Skeletal muscle tissue (tissue), 4 donors: ENCODE measurements around the gene PTBP2. TPM values are rescaled to one million over a fixed set of nuclear protein-coding genes. Genes with fewer than 3 reads are reported as not detected.
"Not testable (repeated sequence)": the region's sequence is repeated elsewhere in the genome, so short reads cannot be mapped to it uniquely, and the experiment has no call there.

Experiments
- H3K27ac ChIP-seq: one replicate; pipeline ENCODE4 v1.7.0; 2013; ENCODE audit warnings: mild to moderate bottlenecking, low read depth, low read length, inconsistent platforms
- H3K27me3 ChIP-seq, 3 donors: one replicate each; pipeline ENCODE4 v1.7.0; 2013; ENCODE audit warnings: low read length in 3 of 3; ENCODE audit not compliant: control insufficient read depth in 3 of 3, insufficient read depth in 3 of 3
- H3K36me3 ChIP-seq, 3 donors: one replicate each; pipeline ENCODE4 v1.7.0; 2013; ENCODE audit warnings: low read length in 3 of 3; ENCODE audit not compliant: control insufficient read depth in 3 of 3, insufficient read depth in 3 of 3
- H3K4me1 ChIP-seq, 3 donors: one replicate each; pipeline ENCODE4 v1.7.0; 2013; ENCODE audit warnings: low read length in 3 of 3, mild to moderate bottlenecking in 3 of 3; ENCODE audit not compliant: control insufficient read depth in 3 of 3, insufficient read depth in 3 of 3
- H3K4me3 ChIP-seq, 3 donors: one replicate each; pipeline ENCODE4 v1.7.0; 2013; ENCODE audit warnings: low read length in 3 of 3
- H3K9ac ChIP-seq, 3 donors: one replicate each; pipeline ENCODE4 v1.7.0; 2013; ENCODE audit warnings: low read length in 3 of 3, mild to moderate bottlenecking in 3 of 3, moderate library complexity in 2 of 3, low read depth in 1 of 3
- H3K9me3 ChIP-seq, 3 donors: one replicate each; pipeline ENCODE4 v1.7.0; 2013; ENCODE audit warnings: low read length in 3 of 3; ENCODE audit not compliant: control insufficient read depth in 3 of 3
- total RNA-seq: library from RNA; depleted of rRNA; stranded (reverse); fragments of >200 nt; gene quantifications from one replicate; pipeline ENCODE4 v1.2.3, GENCODE V29; 2014
- donor health status: Osteomylitis.

PTBP2 gene
- total RNA-seq, 1 donor from 2014 or later = 38.6 TPM

DNA sequence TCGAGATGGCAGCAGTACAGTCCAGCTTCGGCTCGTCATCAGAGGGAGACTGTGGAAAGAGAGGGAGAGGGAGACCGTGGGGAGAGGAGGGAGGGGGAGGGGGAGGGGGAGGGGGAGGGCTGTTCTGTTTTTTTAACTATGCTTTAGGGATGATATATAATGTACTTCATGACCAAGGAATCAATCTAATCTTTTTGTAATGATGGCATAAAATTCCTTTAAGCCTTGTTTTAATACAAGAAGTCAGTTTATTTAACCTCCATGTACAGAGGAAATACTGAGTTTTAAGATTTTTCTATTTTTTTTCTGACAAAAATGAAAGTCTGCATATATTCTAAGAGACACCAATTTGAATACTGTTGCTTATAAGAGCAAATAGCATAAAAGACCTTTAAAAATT, 41.9 kb downstream of the PTBP2 start:
- H3K27ac ChIP-seq = no peak overlapping the region
- H3K4me3 ChIP-seq = no peak overlapping the region
- no peaks in the 10 kb centered on the region for H3K4me1 ChIP-seq
- H3K27me3 ChIP-seq = no peaks in the 10 kb centered on the region
- H3K9ac ChIP-seq = no peak overlapping the region
- peaks cover 0 to 3% (median 0%) of the 10 kb centered on the region in 3 donors for H3K36me3 ChIP-seq
- H3K9me3 ChIP-seq = no peaks in the 10 kb centered on the region

GRCh38 chr1:96764469-96764868, 42.9 kb downstream of the PTBP2 start:
- H3K27me3 ChIP-seq = no peaks in the 10 kb centered on the region

DNA sequence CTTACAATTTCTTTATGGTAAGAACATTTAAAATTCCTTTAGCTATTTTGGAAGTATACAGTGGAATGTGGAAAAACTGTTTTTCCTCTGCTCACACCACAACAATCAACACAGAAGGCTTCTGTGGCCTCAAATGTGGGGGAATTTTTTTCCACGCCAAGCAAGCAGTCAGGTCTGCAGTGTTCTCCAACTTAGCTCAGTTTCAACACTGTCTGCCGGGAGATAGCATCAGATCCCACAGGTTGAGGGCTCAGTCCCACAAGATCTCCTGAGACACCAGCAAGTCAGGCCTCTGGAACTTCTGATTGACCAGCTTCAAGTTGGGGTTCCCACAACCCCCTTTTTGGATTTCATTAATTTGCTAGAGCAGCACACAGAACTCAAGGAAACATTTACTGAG, 50.3 kb downstream of the PTBP2 start:
- Histone ChIP-seq H3K4me3 (no peak overlapping the region), H3K27me3 (no peaks in the 10 kb centered on the region), H3K9ac (no peak overlapping the region), H3K36me3 (peaks cover 0 to 14% (median 13%) of the 10 kb centered on the region in 3 donors), H3K9me3 (no peaks in the 10 kb centered on the region), H3K4me1 (no peaks in the 10 kb centered on the region), H3K27ac (no peak overlapping the region)

More at GRCh38 chr1:96764469-96764868, 42.9 kb downstream of the PTBP2 start:
- H3K4me3 ChIP-seq = no peak overlapping the region
- H3K9me3 ChIP-seq = no peaks in the 10 kb centered on the region
- no peaks in the 10 kb centered on the region for H3K4me1 ChIP-seq
- H3K36me3 ChIP-seq = peaks cover 0 to 3% (median 0%) of the 10 kb centered on the region in 3 donors
- no peak overlapping the region for H3K9ac ChIP-seq
- H3K27ac ChIP-seq = no peak overlapping the region

- Histone ChIP-seq H3K36me3 (peaks cover 0 to 14% (median 13%) of the 10 kb centered on the region in 3 donors), H3K9me3 (no peaks in the 10 kb centered on the region), H3K27ac (no peak overlapping the region), H3K9ac (no peak overlapping the region), H3K4me1 (no peaks in the 10 kb centered on the region), H3K4me3 (no peak overlapping the region), H3K27me3 (no peaks in the 10 kb centered on the region)
Observed at GRCh38 chr1:96772349-96772748, 50.8 kb downstream of the PTBP2 start.

DNA sequence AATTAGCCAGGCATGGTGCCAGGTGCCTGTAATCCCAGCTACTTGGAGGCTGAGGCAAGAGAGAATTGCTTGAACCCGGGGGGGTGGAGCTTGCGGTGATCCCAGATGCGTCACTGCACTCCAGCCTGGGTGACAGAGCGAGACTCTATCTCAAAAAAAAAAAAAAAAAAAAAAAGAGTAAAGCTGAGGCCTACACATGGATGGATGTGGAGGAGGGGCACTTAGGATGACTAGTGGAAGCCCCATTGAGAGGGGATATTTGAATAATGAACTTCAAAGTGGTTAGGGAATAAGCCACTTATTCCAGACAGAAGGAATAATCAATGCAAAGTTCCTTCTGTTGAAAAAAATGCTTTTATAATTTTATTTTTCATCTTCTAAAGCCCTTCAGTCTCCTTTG, 51.4 kb downstream of the PTBP2 start:
- Histone ChIP-seq H3K27ac (no peak overlapping the region), H3K4me1 (no peaks in the 10 kb centered on the region), H3K36me3 (peaks cover 0 to 14% (median 13%) of the 10 kb centered on the region in 3 donors)

DNA sequence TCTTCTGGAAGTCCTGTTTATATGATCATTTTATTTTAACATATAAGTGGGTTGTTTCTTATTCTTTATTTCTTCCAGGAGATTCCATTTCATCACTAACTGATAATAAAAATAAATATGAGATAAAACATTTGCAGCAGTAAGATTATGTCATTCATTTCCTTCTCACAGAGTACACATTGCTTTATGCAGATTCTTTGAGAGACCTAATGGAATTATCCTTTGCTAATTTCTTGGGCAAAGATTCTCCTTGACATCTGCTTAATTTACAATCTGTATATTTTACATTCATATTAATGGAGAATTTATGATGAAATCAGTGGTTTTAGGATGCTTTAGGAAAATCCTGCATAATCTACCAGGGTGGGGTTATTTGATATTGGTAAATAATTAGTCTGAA, 60.6 kb downstream of the PTBP2 start:
- Histone ChIP-seq H3K9me3 (no peaks in the 10 kb centered on the region), H3K27me3 (no peaks in the 10 kb centered on the region), H3K36me3 (peaks cover 3 to 32% (median 23%) of the 10 kb centered on the region in 3 donors), H3K27ac (no peak overlapping the region), H3K4me1 (no peaks in the 10 kb centered on the region), H3K9ac (no peak overlapping the region), H3K4me3 (no peak overlapping the region)

More for the DNA sequence above, 51.4 kb downstream of the PTBP2 start:
- no peaks in the 10 kb centered on the region for H3K27me3 ChIP-seq
- no peak overlapping the region for H3K9ac ChIP-seq
- no peaks in the 10 kb centered on the region for H3K9me3 ChIP-seq
- no peak overlapping the region for H3K4me3 ChIP-seq

GRCh38 chr1:96782856-96783255, 61.3 kb downstream of the PTBP2 start:
- Histone ChIP-seq H3K4me3 (no peak overlapping the region), H3K27ac (no peak overlapping the region), H3K36me3 (peaks cover 3 to 37% (median 23%) of the 10 kb centered on the region in 3 donors), H3K9ac (no peak overlapping the region), H3K27me3 (no peaks in the 10 kb centered on the region), H3K9me3 (no peaks in the 10 kb centered on the region), H3K4me1 (no peaks in the 10 kb centered on the region)

- H3K36me3 ChIP-seq = peaks cover 0 to 9% (median 3%) of the 10 kb centered on the region in 3 donors
- no peak overlapping the region for H3K27ac ChIP-seq
- no peaks in the 10 kb centered on the region for H3K27me3 ChIP-seq
- H3K4me3 ChIP-seq = no peak overlapping the region
- no peaks in the 10 kb centered on the region for H3K4me1 ChIP-seq
- no peaks in the 10 kb centered on the region for H3K9me3 ChIP-seq
- H3K9ac ChIP-seq = no peak overlapping the region
Observed at GRCh38 chr1:96790599-96790998, 69.0 kb downstream of the PTBP2 start.

DNA sequence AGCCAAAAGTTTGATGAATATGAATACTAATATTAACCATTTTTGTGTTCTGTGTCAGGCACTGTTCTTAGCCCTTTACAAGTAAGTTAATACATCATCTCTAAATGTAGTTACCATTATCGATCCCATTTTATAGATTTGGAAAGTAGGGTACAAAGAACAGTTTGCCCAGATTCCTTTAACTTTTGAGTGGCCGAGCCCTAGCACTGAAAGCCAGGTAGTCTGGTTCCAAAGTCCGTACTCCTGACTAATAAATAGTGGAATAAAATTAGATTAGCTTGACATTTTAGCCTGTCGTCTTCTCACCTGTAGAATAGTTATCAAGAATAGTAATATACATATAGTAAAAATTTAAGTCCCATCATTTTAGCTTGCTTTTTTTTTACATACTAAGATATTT, 70.6 kb downstream of the PTBP2 start:
- no peaks in the 10 kb centered on the region for H3K27me3 ChIP-seq
- H3K27ac ChIP-seq = no peak overlapping the region
- no peaks in the 10 kb centered on the region for H3K4me1 ChIP-seq
- H3K4me3 ChIP-seq = no peak overlapping the region
- peaks cover 0 to 4% (median 0%) of the 10 kb centered on the region in 3 donors for H3K36me3 ChIP-seq
- no peaks in the 10 kb centered on the region for H3K9me3 ChIP-seq
- no peak overlapping the region for H3K9ac ChIP-seq

DNA sequence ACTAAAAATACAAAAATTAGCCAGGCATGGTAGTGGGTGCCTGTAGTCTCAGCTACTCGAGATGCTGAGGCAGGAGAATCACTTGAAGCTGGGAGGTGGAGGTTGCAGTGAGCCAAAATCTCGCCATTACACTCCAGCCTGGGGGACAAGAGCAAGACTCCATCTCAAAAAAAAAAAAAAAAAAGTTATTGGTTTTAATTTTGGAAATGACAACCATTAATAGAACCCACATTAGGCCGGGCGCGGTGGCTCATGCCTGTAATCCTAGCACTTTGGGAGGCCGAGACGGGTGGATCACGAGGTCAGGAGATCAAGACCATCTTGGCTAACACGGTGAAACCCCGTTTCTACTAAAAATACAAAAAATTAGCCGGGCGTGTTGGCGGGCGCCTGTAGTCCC, 80.1 kb downstream of the PTBP2 start:
- not testable (repeated sequence) for H3K4me3 ChIP-seq, H3K9me3 ChIP-seq, H3K9ac ChIP-seq, H3K27ac ChIP-seq, H3K4me1 ChIP-seq, H3K27me3 ChIP-seq, H3K36me3 ChIP-seq

DNA sequence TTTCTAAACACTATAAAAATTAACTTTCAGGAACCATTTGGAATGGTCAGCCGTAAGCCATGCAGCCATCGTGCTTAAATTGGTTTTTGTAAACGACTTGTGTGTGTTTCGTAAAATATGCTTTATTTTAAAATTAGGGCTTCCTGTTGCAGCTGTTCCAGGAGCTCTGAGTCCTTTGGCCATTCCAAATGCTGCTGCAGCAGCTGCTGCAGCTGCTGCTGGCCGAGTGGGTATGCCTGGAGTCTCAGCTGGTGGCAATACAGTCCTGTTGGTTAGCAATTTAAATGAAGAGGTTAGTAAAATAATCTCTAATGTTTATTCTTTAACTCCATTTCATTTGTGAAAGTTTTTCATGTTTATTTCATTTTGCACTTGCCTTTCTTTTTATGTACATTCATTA, 83.1 kb downstream of the PTBP2 start:
- no peak overlapping the region for H3K27ac ChIP-seq
- no peak overlapping the region for H3K4me3 ChIP-seq
- no peaks in the 10 kb centered on the region for H3K27me3 ChIP-seq
- H3K9ac ChIP-seq = no peak overlapping the region
- H3K9me3 ChIP-seq = no peaks in the 10 kb centered on the region
- peaks cover 0 to 3% (median 0%) of the 10 kb centered on the region in 3 donors for H3K4me1 ChIP-seq
- H3K36me3 ChIP-seq = peaks cover 3 to 8% (median 3%) of the 10 kb centered on the region in 3 donors
